GM19023 (cell line): ENCODE results near the gene SPEM3.

Experiments used
- ATAC-seq: cut with Tn5 transposase; IDR thresholded peaks from one replicate; pipeline ENCODE4 v1.9.1; 2021; ENCODE audit warnings: mild to moderate bottlenecking, moderate library complexity; ENCODE audit not compliant: unreplicated experiment

Gene SPEM3

GRCh38 chr17:7428557-7428956 lies at the start of gene SPEM3:
Gene SPEM3 (plus strand): TSS chr17:7428857. CDS start chr17:7428903, 46 bp downstream.
- ATAC-seq, result no peak

DNA sequence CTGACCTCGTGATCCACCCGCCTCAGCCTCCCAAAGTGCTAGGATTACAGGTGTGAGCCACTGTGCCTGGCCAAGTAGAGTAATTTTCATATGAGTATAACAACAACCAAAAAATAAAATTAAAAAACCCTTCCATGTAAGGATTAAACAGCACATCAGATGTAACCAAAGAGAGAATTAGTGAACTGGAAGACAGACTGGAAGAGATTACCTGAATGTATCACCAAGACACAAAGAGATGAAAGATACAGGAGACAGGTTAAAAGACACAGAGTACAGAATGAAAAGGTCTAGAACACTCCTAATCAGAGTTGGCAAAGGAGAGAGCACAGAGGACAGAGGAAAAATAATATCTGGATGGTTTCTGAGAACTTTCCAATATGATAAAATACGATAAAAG lies 49.5 kb upstream of the SPEM3 start:
- no peak for ATAC-seq

DNA sequence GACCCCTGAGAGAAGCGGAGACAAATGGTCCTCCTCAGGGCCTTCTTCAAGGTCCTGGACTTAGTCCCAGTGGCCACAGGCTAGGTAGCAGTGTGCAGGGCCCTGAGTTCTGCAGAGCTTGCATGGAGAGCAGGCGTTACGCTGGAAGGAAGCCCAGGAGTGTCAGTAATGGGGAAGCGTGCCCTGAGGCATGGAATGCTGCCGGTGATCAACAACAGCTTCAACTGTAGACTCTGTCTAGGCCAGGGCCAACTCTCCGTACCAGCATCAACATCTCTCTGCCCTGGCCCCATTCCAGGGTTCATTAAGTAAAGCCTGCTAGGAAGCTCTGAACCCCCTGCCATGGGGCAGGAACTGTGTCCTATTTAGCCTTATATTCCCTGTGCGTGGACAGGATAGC lies 48.3 kb upstream of the SPEM3 start:
- no peak for ATAC-seq

GRCh38 chr17:7380855-7381683 lies 47.6 kb upstream of the SPEM3 start, which contains the start of gene TNK1:
Gene TNK1 (plus strand): TSS chr17:7381089. CDS start chr17:7382927, 1,838 bp downstream.
- ATAC-seq, result no peak

- no peak for ATAC-seq
These were observed 45.8 kb upstream of the SPEM3 start for GRCh38 chr17:7382901-7383300.

- no peak for ATAC-seq
These were observed 45.3 kb upstream of the SPEM3 start for GRCh38 chr17:7383371-7383741.

DNA sequence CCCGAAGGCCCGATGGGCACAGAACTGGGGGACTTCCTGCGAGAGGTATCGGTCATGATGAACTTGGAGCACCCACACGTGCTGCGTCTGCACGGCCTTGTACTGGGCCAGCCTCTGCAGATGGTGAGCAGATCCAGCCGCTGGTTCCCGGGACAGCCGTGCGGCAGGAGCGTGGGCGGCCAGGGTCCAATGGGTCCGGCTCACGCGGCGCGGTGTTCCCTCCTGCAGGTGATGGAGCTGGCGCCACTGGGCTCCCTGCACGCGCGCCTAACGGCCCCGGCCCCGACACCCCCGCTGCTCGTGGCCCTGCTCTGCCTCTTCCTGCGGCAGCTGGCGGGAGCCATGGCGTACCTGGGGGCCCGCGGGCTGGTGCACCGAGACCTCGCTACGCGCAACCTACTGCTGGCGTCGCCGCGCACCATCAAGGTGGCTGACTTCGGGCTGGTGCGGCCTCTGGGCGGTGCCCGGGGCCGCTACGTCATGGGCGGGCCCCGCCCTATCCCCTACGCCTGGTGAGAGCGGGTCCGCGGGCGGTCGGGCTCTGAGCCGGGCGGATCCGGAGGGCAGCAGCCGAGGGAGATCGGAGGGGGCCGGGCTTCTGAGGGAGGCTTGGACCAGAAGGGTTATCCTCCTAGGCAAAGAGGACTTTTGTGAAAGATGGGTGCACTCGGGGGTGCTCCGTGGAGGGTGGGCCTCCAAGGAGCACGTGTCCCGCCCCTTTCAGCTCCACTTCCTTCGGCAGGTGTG lies 44.7 kb upstream of the SPEM3 start:
- ATAC-seq, result peak; percentile 70

GRCh38 chr17:7384489-7385081 lies 44.1 kb upstream of the SPEM3 start:
- ATAC-seq, result no peak

- no peak for ATAC-seq
These were observed 39.8 kb upstream of the SPEM3 start for GRCh38 chr17:7388856-7389255.

- no peak for ATAC-seq
These were observed 38.4 kb upstream of the SPEM3 start for GRCh38 chr17:7389924-7390910.

DNA sequence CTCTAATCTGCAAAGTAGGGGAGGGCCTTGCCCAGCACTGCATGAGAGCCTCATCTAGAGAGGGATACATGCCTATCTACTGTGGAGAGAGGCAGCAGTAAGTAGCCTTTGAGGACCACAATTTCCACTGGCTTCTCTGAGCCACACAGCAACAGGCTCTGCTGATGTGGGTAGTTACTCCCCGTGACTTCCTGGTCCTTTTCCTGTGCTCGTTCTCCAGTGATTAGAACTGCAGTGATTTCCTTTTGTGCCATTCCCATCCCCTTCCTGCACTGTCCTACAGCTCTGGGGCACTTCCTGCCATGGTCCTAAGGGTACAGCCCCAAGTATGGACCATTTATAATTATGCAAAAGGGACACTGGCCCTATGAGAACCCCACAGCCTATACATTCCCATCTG lies 37.4 kb upstream of the SPEM3 start:
- no peak for ATAC-seq

DNA sequence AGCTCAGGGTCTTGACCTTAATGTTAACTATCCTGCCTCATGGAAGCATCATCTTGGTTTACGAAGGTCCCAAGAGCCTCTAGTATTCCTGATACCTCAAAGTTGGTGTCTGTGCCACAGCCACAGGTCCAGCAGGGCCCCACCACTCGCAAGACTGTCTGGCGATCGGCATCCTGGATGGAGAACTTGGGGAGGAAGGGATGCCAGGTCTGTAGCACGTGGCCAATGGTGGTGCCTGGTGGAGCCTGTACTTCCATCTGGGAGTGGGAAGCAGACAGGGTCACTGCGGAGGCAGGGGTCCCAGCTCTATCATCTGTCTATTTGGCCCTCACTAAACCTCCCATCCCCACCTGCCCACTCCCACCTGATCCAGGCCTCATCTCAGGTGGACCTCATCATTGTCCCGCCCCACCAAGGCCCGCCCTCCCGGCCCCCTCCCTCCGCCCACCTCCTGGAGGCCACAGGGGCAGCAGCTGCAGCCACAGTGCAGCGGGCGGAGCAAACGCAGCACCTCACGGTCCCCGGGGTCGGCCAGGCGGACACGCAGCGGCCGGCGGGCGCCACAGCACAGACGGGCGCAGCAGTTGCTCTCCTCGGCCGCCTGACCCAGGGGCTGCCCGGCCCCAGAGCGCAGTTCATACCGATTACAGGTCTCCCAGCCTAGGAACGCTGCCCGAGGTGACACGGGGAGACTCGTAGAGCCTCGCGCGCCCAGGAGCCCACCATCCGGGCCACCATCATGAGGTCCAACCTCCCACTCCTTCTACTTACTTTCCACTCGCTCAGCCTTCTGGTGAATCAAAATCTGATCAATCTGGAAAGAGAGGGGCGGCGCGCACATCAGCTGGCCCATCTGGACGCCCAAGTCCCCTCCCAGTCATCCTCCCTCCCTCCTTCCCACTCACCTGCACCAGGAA lies 35.7 kb upstream of the SPEM3 start:
- no peak for ATAC-seq

DNA sequence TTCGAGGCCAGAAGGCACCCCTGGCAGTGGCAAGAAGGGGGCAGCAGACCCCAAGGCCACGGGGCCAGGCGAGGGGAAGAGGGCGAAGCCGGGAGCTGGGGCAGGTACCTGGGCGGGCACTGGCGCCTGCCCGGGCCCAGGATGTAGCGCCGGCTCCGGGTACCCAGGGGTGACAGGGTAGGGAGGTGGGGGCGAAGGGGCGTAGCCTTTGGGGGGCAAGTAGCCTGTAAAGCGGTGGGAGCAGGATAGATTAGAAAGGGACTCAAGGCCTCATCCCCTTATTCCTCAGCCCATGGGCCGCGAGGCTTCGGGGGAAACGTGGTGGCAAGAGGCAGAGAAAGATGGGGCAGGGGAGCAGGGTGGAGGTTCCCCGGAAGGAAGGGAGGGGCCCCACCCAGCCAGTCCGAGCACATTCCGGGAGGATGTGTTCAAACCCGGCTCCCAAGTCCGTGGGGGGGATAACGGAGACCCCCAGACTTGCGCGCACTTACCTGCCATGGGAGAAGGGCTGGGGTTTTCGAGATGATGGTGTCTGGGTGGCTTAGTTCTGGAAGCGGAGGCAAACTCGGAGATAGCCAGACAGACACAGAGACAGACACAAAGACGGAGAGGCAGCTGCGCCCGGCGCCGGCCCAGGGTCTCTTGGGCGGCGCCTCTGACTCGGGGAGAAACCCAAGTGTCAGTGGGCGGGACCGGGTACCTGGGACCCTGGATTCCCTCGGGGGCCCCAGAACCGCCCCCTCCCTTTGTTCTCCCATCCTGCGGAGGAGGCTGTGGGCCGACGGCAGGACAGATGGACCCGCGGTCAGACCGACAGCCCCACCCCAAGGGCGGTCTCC lies 34.8 kb upstream of the SPEM3 start:
- ATAC-seq, result peak; percentile 40

DNA sequence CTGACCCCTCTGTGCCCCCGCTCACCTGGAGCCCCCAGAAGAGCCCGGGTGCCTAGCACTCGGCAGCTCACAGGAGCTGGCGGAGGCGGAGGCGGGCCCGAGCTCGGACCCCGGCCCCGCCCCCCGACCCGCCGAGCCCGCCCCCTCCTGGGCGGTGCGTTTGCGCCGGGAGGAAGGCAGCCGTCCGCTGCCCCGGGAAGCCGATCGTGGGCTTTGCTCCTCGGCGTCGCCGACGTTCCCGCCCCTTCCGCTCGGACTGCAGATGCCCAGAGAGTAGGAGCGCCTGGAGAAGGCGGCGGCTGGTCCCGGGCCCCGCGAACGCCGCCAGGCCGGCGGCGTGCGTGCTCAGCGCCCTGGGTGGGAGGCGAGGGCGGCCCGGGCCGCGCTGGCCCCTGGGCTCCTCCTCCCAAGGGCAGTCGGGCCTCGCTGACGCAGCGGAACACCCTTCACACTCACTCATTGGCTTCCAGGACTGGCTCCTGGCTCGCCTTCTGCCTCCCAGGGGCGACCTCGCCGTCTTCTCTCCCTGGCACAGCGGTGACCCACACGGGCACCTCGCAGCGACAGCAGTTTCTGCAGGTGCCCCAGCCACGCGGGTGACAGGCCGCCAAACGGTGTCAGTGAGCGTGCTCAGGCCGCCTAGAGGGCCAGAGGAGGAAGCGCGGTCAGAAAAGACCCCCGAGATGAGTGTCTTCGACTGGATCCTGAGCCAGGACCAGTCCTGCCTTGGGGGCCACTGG lies 34.0 kb upstream of the SPEM3 start, which contains the start of gene PLSCR3:
Gene PLSCR3 (minus strand): TSS at position 74 of the 740 bp plus-strand sequence. CDS start 415 bp downstream, outside the sequence.
- peak; percentile 86 for ATAC-seq

DNA sequence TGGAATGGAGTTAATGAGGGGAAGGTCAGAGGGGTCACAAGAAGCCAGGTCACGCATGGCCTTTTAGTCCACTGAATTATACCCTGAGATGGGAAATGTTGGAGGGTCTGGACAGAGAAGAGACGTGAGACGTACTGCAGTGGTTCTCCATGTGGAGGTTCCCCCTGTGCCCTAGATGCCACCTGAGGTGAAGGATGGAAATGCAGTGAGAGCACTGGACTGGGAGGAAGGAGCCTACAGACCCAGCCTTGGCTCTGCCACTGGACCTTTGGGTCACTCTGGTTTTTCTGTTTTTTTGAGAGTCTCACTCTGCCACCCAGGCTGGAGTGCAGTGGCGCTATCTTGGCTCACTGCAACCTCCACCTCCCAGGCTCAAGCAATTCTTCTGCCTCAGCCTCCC lies 32.5 kb upstream of the SPEM3 start:
- no peak for ATAC-seq

DNA sequence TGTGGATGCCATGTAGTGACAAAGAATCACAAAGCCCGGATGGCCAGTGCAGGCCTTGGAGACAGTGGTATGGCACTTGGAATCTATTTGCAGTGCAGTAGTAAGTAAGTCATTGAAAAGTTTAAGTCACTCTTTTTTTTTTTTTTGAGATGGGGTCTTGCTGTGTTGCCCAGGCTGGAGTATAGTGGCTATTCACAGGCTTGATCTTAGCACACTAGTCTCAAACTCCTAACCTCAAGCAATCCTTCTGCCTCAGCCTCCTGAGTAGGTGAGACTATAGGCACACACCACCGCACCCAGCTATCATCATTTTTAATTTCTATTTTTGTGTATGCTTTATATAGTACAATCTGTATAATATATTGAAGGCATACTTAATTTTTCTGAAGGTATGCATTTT lies 30.0 kb upstream of the SPEM3 start:
- no peak for ATAC-seq

GRCh38 chr17:7403043-7403726 lies 25.5 kb upstream of the SPEM3 start:
- ATAC-seq, result no peak

GRCh38 chr17:7403727-7403976 lies 25.0 kb upstream of the SPEM3 start:
- ATAC-seq, result no peak
